ENCODE results near the gene MFAP5.
"Not testable (repeated sequence)": the region's sequence is repeated elsewhere in the genome, so short reads cannot be mapped to it uniquely, and the experiment has no call there.

GRCh38 chr12:8624750-8625149, 37.9 kb downstream of the MFAP5 start:
- TF ChIP-seq CTCF (optimal IDR thresholded peaks at IDR 0.05 in 1 of 3, IDR thresholded peaks at IDR 0.05 in 1 of 3, conservative IDR thresholded peaks at IDR 0.05 in 1 of 3; ENCODE audit: extremely low read depth in 1 of 3, insufficient read depth in 2 of 3, low read length in 3 of 3); EZH2 (IDR thresholded peaks at IDR 0.05; ENCODE audit: low read length): not testable (repeated sequence)

All from keratinocyte (primary cell).